HG02884 (cell line): Measurements from ENCODE around the gene RNU6-7.

Experiments used
- ATAC-seq: cut with Tn5 transposase; IDR thresholded peaks from one replicate; pipeline ENCODE4 v1.9.1; 2021; ENCODE audit warnings: mild to moderate bottlenecking, moderate library complexity; ENCODE audit not compliant: unreplicated experiment

The RNU6-7 gene

DNA sequence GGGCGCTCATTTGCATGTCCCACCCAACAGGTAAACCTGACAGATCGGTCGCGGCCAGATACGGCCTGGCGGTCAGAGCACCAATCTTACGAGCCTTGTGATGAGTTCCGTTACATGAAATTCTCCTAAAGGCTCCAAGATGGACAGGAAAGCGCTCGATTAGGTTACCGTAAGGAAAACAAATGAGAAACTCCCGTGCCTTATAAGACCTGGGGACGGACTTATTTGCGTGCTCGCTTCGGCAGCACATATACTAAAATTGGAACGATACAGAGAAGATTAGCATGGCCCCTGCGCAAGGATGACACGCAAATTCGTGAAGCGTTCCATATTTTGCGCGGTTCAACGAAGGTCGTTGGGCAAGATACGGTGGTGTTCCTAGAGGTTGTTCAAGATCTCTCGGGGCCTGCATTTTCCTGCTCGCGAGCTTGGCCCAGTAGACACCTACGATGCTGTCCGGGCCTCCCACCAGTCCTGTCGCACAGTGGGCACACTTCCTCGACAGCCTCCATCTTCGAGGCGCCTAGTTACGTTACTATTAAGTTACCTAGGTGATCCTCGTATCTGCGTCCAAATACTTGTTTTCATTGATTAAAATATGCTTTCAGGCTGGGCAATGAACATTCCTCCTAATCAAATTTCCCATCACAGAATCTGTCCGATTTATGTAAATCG, at the start of gene RNU6-7:
Gene RNU6-7, plus strand, starts transcription at position 230 of the 675 bp plus-strand sequence.
- ATAC-seq: no peak

DNA sequence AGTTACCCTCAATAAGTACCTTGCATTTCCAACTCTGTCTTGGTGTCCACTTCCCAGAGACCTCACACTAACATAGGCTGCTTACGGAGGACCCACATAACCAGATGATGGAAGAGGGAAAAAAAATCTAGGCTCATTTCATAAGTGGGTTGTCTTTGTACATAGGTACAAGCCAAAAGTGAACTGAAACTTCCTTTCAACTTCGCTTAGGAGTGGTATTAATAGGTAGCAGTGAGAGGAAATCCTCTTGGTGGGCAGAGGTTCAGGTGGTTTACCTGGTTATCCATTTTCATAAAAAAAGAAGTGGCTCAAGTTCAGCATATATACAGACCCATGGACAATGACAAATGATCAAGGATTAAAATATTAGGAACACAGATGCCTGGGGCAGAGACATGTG, 35.8 kb upstream of the RNU6-7 start:
- ATAC-seq: no peak

DNA sequence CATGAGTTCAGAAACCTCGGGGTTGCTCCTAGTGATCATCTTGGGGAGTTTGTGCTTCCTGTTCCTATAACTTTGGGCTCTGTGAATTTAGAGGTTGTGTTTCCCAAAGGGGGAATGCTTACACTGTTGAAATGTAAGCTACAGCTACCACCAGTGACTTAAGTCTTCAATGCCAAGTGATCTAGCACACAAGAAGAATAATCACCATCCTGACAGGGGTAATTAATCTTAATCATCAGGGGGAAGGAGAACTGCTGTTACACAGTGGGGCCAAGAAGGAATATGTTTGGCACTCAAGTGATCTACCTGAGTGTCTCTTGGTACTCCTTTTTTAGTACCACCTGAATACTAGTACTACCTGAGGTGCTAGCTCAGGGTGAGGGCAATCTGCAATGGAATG, 34.9 kb upstream of the RNU6-7 start:
- ATAC-seq: no peak

DNA sequence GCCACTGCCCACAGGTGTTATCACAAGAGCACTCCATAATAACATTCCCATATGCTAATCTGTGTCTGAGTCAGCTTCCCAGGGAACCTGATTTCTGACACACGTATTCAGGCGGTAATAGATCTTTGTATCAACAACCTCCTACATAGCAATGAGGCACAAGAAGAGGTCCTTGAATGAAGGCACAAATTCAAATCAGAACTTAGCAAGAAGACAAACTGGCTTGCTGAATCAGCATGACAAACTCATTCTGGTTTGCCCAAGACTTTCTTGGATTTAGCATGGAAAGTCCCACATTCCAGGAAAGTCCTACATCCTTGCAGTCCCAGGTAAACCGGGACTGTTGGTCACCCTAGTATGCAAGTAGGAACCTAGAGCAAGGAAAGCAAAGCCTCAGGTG, 33.9 kb upstream of the RNU6-7 start:
- no peak for ATAC-seq

DNA sequence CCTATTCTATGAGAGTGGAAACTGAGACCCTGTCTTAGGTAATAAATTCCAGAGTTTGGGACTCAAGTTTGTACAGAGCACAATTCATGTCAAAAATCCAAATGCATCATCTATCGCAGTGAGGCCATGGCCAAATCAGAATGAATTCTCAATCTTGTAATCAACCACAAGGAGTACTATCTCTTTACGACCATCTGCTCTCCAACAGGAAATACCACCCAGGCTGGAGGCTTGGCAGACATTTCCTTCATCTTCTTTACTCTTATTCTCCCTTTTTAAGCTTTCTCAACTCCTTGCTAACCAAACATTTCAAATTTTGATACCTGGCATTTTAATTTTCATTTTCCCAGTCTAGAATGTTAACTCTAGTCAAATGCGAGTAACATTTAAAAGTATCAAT, 32.7 kb upstream of the RNU6-7 start:
- no peak for ATAC-seq

DNA sequence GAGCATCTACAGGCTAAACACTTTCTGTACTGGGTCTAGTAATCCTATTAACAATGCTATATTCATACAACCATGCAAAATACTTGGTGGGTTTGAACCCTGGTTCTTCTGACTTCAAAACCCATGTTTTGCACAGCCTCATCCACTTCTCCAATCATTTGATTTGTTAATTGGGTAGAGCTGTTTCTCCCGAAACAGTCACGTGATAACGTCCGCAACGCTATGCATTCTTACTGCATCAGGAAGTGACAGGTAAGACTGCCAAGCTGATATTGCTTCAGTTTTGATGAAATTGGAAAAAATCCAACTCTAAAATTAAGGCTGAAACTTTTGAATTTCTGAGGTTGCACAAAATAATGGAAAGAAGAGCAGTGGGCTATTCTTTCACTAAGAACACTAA, 30.4 kb upstream of the RNU6-7 start:
- ATAC-seq: no peak

DNA sequence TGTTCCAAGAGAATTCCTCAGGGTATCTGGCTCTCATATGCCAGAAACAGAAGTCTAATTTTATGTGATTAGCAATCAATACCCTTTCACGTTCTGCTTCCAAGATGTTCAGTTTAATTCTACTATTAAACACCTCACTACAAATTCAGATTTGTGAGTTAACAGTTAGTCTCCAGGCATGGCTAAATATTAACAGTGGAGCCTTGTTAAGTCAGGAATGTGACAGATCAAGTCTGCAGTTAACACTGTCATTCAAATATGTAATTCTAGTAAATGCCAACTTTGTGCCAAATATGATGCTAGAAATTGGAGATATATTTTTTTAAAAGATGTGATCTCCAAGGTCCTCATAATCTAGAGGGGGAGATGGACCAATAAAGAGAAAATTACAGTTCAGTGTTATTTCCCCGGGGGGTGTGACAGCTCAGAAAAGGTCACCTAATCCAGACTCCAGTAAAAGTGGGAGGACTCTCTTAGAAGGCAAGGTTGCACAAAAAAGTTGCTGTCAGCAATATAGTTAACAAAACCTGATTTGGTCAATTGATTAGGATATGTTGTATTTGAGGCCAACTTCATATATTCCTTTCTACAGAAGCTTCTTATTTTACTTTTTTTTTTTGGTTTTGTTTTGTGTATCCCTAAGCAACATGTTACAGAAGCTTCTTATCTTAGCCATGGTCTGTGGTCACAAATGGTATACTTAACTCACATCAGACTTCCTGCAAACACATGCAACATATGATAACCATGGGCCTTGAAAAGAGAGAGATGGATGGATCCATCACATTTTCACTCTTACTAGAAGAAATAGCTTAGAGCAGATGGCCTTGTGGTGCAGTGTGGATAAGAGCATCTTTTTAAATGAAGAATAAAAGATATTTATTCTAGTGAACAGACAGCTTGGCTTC, 18.4 kb upstream of the RNU6-7 start:
- ATAC-seq: no peak

DNA sequence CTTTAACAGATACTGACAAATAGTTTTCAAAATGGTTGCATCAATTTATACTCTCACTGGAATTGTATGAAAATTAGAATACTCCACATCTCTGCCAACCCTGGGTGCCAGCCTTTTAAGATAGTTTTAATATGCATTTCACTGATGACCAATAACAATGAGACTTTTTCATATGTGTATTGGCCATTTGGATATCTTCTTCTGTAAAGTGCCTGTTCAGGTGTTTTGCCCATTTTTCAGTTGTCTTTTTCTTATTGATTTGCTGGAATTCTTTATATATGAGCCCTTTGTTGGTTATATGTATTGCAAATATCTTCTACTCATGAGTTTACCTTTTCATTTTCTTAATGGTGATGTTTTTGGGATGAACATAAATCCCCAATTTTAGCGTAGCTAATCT, 16.7 kb upstream of the RNU6-7 start:
- ATAC-seq: no peak

DNA sequence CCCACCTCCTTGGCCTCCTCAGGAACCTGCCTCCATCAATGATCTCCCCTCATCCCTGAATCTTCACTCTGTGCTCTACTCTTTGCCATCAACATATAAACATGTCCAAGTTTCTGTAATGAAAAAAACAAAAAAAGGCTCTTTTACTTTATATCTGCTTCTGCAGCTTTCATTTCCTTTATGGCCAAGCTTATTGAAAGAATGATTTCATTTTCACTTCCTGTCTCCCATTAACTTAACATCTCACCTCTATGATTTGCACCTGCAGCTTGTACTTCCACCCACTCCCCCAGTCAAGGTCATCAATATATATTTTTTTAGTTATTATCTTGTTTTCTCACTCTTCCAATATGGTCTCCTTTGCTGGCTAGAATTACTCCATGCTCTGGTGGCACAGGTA, 15.6 kb upstream of the RNU6-7 start:
- peak; percentile 66 for ATAC-seq

DNA sequence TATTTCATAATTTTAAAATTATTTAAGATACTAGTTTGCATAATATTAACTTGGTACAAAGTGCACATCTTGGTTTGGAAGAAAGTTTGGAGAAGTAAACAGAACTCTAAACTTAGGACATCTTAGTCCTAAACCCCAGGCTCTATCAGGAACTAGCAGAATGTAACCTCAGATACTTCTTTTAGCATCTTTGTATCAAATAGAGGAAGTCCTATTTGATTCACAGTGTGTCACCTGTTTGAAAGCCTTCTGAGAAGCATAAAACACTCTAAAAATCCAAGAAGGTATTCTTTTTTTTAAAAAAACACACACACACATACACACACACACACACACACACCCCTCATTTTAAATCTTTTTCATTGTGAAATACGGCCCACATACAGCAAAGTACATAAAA, 12.0 kb upstream of the RNU6-7 start:
- ATAC-seq: no peak

DNA sequence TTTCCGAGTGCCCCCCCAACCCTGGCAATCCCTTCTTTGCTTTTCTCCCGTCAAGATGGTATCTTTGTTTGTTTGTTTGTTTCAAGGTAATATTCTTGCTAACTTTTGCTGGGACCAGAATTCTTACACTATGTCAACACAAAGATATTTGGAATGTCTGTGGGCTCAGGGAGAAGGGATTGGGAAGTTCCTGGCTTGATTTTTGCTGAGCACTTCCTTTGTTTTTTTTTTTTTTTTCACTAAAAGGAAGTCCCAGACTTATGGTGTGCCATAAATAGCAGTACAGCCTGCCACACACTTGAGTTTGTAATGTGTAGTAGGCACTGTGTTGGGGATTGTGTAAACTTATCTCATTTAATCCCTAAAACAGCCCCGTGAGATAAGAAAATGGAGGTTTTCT, 11.2 kb upstream of the RNU6-7 start:
- no peak for ATAC-seq

DNA sequence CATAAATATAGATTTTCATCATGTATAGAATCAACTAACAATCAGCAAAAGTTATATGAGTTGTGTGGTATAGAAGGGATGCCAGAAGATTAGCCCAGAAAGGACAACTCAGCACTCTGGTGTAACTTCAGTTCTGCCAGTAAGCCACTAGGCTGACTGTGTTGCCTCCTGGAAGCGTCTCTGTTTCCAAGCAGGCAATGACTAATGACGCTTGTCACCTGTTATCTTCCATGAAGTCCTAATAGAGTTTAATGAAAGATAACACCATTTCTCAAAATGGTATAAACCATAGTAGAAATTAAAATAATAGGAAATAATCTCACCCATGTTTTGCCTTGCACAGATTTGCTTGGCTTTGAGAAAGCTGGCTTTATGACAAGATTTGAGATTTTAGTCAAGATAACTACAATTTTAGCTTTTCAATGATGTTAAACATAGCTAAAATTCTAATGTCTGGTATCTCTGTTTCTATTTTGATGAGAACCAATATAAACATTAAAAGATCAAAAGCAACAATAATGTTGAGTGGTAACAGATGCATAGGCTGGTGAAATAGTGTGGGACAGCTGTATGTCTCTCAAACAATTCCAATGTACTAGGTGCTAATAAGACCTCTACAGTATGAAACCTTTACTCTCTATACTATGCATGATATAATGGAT, 9.0 kb upstream of the RNU6-7 start:
- no peak for ATAC-seq

DNA sequence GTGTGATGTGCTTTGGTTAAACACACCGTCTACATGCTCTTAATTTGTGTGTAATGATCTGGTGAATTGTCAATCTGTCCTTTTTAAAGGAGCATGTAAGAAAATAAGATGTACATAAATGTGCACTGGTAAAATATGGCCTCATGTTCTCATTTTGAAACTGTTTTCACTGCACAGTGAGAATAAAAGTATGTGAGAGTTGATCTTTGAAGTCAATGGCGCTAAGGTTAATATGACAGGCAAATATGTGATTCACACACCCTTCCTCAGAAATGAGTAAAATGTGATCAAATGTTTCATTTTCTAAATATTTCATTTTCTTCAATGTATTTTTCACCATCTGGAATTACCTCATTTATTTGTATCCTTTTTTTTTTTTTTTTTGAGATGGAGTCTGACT, 8.3 kb upstream of the RNU6-7 start:
- no peak for ATAC-seq

DNA sequence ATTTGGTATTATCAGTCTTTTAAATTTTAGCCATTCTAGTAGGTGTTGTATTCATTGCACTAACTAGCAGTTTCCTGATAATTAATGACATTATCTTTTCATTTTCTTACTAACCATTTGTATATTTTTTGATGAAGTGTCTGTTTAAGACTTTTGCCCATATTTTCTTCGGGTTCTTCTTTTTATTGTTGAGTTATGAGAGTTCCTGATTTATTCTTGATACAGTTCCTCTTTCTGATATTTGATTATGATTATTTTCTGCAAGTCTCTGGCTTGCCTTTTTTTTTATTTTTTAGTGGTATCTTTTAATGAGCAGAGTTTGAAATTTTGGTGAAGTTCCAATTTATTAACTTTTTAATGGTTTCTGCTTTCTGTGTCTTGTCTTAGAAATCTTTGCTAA, 6.2 kb upstream of the RNU6-7 start:
- ATAC-seq: no peak

DNA sequence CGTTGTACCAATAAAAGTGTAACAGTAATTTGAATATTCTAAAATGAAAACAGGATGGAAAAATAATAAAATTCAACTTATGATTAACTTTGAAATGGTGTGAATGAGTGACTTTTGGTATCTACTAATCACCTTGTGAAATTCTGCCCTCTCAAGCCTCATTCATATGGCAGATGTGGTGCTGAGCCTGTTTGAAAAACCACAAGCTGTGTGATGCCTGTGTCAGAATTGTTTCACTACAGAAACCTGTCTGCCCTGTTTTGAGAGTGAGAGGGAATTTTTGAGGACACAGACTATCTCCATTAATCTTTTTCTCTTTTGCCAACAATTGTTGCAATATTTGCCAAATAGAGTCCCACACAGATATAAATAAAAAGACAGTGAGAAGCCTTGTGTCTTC, 3.9 kb upstream of the RNU6-7 start:
- ATAC-seq: peak; percentile 27

DNA sequence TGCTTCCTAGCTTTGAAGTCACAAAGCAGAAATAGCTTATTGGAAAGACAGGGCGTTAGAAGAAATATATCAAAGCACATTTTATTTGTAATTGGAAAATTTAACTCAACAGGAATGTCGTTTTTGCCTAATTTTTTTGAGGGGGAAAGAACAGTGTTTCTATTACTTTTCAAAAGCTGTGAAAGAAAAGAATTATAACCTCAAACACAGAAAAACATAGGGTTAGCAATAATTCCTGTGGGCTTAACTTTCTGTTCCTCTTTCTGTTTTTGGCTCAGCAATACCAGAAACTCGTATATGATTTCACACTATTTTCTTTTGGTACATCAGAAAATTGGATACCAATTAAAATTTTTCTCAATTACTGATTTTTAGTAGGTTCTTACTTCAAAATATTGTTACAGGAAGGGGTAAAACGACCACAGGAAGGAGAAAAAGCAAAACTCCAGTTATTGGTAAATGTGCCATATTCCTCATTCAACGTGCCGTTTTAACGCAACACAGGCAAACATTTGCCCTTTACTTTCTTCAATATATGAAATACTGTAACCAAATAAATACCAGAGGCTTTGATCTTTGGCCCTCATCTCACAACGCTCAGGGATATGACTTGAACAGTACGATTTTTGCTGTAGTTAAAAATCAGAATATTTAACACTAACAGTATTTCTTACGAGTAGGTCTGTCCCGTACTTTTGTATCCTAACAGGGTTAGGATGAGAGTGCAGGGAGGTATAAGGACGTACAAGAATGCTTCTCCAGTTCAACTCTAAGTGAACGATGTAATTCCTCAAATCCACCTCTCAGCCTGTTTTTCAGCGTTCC, 1.3 kb upstream of the RNU6-7 start:
- ATAC-seq: no peak

DNA sequence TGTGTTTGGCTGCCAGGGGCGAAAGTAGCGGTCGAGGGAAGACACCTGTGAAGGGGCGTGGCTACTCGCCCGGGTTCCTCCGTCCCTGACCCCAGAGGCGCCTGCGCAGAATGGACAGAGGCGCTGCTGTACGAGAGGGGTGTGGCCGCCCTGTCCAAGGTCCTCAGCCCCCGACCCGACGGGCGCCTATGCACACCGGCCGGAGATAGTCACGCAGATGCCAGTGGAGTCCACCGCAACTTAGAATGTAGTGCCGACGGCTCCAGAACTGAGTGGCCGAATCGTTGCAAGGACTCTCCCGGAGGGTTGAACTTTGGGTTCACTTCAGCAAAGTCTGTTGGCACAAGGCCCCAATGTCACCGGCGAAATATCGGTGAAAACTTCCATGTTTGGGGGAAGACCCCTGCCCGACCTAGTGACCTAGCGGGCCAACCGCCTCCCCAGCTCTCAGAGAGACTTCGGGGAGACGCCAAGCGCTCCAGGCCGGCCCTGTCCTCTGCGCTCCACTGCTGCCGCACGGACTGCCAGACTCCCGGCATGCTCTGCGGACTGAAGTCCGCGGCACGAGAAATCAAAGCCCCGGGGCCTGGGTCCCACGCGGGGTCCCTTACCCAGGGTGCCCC, 541 bp upstream of the RNU6-7 start:
- ATAC-seq: peak; percentile 37

DNA sequence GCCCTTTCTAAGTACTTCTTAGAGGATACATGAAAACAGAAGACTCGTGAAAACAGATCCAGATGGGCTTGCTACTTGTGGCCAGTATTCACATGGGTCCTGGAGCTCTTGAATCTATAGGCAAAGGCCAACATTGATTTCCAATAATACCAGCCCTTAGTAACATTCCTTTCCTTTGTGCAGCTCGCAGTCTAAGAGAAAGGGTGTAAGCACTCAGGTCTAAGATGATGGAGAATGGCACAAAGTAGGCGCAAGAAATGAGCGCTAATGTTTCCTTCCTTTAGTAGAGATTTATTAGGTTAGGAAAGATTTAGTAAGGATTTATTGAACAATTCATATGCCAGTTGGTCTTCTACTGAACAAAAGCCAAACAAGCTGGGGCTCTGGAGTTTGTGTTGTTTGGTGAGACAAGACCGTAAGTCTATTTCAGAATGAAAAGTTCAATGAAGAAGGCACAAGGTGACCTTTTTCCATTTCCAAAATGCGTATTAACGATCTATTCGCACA, 699 bp downstream of the RNU6-7 start:
- no peak for ATAC-seq

DNA sequence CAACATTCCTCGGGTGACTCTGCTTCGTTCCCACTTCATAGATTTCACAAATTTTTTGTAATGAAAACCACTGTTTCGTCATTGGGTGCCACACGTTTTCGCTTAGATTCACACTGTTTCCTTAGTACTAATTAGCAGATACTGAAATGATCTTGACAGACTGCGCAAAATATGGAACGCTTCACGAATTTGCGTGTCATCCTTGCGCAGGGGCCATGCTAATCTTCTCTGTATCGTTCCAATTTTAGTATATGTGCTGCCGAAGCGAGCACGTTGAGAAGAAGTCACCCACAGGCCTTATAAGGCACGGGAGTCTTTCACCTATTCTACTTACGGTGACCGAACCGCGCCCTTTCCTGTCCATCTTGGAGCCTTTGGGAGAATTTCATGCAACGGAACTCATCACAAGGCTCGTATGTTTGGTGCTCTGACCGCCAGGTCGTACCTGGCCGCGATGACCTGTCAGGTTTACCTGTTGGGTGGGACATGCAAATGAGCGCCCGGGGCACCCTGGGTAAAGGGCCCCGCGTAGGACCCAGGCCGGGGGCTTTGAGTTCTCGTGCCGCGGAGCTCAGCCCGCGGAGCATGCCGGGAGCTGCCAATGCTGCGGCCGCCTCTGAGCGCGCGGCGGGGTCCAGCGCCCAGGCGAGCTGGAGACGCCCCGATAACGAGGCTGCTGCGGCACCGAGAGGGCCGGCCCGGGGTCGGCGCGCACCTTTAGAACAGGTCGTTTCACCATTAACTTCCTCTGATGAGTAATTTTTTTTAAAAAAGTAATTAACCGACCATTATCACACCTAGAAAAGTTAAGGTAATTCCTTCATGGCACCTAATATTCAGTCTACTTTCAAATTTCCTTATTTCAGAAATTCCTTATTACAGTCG, 1.4 kb downstream of the RNU6-7 start, which contains the start of gene RNU6-8:
Gene RNU6-8, minus strand, starts transcription at position 272 of the 885 bp plus-strand sequence.
- ATAC-seq: peak; percentile 64
